GM18867 (cell line): ENCODE measurements around the gene B4GALNT1.
"Not testable (repeated sequence)": the region's sequence is repeated elsewhere in the genome, so short reads cannot be mapped to it uniquely, and the experiment has no call there.

ENCODE experiments used
- ATAC-seq: cut with Tn5 transposase; IDR thresholded peaks from one replicate; pipeline ENCODE4 v1.9.1; 2021; ENCODE audit warnings: mild to moderate bottlenecking, moderate library complexity; ENCODE audit not compliant: unreplicated experiment

The B4GALNT1 gene

DNA sequence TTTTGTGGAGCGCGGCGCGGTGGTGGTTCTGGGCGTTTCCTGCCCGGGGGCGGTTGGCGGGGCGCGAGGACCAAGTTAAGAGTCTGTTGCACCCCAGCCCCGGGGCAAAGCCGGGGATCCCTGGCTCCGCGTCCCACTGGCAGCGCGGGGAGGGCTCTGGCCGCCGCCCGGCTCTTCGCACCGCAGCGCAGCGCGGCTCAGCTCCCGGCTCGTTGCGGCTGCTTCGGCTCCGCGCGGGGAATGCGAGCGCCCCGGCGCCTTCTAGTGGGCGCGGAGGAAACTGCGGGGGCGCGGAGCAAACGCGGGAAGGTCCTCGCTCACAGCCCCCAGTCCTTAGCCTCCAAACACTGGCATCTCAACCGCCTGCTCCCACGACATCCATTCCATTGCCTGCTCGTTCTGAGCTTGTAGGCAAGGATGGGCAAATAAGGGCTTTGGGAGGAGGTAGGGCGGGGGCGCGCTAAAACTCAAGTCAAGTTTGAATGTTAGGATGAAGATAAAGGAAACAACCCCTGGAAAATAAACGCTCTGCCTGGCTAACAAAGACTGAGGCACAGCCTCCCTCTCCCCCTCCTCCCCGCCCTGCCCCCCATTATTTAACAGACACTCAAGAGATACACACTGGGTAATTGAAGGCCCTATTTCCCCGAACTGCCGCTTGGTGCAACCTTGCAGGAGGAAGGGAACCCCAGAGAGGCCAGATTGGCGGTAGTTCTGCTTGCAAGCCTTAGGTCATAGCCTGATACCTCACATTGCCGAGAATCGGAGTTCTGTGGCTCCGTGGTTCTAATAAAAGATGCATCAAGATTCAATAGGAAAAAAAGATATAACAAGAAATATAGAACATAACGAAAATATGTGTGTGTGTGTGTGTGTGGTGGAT, at the start of gene B4GALNT1:
Gene B4GALNT1 (minus strand): TSS at position 244 of the 883 bp plus-strand sequence. CDS start 1,069 bp downstream, outside the sequence.
- peak; percentile 89 for ATAC-seq

DNA sequence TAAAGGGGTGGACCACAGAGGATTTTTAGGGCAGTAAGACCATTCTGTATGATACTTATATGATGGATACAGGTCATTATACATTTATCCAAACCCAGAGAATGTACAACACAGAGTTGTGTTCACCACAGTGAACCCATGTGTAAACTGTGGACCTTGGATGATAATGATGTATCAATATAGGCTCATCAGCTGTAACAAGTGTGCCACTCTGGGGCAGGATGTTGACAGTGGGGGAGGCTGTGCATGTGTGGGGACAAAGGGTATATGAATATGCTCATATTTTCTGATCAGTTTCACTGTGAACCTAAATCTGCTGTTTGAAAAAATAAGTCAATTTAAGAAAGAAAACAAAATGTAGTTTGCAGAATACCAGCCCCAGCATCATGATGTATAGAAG, 46.7 kb upstream of the B4GALNT1 start:
- ATAC-seq, result no peak

DNA sequence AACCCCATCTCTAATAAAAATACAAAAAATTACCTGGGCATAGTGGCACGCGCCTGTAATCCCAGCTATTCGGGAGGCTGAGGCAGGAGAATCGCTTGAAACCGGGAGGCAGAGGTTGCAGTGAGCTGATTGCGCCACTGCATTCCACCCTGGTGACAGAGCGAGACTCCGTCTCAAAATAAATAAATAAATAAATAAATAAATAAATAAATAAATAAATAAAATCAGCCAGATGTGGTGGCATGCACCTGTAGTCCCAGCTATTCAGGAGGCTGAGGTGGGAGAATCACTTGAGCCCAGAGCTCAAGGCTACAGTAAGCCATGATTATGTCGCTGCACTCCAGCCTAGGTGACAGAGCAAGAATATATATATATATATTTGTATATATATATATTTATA, 44.9 kb upstream of the B4GALNT1 start:
- ATAC-seq, result not testable (repeated sequence)

DNA sequence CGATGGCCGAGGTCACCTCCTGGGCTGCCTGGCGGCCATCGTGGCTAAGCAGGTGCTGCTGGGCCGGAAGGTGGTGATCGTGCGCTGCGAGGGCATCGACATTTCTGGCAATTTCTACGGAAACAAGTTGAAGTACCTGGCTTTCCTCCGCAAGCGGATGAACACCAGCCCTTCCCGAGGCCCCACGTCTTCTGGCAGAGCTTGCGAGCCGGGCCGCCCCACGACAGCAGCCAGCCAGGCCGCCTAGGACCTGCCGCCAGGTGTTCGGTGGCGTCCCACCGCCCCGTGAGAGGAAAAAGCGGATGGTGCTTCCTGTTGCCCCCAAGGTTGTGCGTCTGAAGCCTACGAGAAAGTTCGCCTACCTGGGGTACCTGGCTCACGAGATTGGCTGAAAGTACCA, 41.7 kb upstream of the B4GALNT1 start:
- no peak for ATAC-seq

DNA sequence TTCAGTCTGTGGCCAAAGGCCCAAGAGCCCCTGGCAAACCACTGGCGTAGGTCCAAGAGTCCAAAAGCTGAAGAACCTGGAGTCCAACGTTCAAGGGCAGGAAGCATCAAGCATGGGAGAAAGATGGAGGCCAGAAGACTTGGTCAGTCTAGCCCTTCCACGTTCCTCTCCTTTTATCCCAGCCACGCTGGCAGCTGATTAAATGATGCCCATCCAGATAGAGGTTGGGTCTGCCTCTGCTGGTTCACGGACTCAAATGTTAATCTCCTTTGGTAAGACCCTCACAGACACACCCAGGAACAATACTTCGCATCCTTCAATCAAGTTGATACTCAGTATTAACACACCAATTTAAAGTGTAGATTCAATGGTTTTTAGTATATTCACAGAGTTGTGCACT, 39.8 kb upstream of the B4GALNT1 start:
- ATAC-seq, result no peak

DNA sequence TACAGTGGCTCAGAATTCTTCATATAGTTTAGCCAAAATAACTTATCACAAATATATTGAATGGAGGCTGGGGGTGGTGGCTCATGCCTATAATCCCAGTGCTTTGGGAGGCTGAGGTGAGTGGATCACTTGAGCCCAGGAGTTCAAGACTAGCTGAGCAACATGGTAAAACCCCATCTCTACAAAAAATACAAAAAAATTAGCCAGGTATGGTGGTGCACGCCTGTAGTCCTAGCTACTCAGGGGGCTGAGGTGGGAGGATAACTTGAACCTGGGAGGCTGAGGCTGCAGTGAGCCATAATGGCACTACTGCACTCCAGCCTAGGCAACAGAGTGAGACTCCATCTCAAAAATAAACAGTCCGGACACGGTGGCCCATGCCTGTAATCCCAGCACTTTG, 38.8 kb upstream of the B4GALNT1 start:
- not testable (repeated sequence) for ATAC-seq

DNA sequence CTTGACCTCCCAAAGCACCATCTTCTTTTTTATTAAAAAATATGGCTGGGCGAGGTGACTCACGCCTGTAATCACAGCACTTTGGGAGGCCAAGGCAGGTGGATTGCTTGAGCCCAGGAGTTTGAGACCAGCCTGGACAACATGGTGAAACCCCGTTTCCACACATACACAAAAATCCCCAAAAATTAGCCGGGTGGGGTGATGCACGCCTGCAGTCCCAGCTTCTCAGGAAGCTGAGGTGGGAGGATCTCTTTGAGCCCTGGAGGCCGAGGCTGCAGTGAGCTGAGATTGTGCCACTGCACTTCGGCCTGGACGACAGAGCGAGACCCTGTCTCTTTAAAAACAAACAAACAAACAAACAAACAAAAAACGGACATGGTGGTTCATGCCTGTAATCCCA, 36.7 kb upstream of the B4GALNT1 start:
- ATAC-seq, result not testable (repeated sequence)

DNA sequence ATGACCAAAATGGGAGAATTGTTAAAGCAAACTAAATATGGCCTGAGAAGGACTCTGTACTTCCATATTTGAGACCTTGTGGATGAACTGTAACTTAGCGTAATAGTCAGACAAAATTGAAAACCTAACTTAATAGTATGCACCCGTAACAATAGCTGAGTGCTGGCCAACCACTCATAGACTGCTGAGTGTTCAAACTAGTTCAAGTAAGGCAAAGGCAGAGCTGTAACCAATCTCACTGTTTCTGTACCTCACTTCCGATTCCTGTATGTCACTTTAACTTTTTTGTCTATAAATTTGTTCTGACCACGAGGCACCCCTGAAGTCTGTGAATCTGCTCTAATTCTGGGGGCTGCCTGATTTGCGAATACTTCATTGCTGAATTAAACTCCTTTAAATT, 33.9 kb upstream of the B4GALNT1 start:
- ATAC-seq, result no peak

DNA sequence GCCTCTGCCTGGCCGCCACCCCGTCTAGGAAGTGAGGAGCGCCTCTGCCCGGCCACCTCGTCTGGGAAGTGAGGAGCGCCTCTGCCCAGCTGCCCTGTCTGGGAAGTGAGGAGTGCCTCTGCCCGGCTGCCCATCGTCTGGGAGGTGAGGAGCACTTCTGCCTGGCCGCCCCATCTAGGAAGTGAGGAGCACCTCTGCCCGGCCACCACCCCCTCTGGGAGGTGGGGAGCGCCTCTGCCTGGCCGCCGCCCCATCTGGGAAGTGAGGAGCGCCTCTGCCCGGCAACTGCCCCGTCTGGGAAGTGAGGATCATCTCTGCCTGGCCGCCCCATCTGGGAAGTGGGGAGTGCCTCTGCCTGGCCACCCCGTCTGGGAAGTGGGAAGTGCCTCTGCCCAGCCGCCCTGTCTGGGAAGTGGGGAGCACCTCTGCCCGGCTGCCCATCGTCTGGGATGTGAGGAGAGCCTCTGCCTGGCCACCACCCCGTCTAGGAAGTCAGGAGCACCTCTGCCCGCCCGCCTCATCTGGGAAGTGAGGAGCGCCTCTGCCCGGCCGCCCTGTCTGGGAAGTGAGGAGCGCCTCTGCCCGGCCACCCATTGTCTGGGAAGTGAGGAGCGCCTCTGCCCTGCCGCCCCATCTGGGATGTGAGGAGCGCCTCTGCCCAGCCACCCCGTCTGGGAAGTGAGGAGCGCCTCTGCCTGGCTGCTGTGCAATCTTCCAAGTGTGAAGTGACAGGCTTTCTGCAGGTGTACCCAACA, 32.2 kb upstream of the B4GALNT1 start:
- ATAC-seq, result not testable (repeated sequence)

DNA sequence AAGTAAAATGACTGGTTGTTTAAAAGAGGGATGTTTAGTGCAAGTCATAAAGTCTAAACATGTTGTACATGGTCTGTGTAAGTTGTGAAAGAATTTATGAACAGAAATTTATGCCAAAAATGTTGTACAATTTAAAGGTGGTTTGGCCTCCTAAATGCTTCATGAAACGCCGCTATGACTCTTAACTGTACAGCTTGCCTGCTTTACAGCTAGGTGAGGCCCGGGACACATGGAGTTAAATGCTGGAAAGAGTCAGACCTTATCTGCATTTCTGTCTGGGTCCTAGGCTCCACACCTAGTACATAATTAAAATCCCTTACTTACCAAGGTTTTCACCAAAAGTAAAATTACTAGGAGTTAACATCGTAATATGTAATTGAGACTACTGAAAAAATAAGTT, 28.4 kb upstream of the B4GALNT1 start:
- no peak for ATAC-seq

DNA sequence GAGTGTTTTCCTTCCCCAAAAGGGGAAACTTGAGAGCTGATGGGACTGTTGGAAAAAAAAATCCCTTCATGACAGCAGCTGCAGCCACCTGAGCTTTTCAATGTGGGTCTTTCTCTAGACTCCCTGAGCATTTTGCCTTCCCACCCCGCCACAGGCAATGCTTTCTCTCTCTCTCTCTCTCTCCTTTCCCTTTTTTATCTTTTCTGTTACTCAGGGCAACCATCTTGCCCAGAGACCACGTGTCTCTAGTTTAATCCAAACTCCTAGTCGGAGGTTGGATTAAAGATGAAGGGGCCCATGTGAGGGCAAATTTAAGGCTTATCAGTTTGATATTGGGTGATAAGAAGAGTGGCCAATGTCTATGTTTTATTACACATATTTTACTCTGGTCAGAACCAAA, 25.9 kb upstream of the B4GALNT1 start:
- no peak for ATAC-seq

DNA sequence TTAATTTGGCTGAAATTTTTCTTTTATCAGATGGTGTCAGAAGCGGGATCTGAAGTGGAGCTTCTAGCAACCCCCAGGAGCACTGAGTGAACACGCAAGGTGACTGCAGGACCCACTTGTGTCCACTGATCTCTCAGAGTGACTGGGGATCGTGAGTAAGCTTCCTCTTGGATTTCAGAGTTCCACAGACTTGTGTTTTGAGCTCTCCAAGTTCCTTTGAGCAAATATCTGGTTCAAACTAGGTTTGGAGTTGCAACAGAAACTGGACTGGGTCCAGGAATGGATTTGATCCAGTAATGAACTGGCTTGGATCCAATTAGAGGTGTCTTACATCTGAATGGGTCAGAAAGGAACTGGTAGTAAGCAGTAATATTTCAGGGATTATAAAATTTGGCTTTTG, 24.7 kb upstream of the B4GALNT1 start:
- no peak for ATAC-seq

DNA sequence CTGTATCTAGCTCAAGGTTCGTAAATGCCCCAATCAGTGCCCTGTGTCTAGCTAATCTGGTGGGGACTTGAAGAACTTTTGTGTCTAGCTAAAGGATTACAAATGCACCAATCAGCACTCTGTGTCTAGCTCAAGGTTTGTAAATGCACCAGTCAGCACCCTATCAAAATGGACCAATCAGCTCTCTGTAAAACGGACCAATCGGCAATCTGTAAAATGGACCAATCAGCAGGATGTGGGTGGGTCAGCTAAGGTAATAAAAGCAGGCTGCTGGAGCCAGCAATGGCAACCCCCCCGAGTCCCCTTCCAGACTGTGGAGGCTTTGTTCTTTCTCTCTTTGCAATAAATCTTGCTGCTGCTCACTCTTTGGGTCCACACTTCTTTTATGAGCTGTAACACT, 23.4 kb upstream of the B4GALNT1 start:
- ATAC-seq, result not testable (repeated sequence)

DNA sequence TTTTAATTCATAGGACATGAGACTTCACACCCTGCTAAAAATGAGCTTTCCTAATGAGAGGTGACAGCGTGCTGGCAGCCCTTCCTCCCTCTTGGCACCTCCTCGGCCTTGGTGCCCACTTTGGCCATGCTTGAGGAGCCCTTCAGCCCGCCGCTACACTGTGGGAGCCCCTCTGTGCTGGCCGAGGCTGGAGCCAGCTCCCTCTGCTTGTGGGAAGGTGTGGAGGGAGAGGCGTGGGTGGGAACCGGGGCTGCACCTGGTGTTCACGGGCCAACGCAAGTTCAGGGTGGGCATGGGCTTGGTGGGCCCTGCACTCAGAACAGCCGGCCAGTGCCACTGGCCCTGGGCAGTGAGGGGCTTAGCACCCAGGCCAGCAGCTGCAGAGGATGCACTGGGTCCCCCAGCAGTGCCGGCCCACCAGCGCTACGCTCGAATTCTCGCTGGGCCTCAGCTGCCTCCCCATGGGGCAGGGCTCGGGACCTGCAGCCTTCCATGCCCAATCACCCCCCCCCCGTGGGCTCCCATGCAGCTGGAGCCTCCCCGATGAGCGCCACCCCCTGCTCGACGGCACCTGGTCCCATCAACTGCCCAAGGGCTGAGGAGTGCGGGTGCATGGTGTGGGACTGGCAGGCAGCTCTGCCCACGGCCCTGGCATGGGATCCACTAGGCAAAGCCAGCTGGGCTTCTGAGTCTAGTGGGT, 22.7 kb upstream of the B4GALNT1 start:
- ATAC-seq, result no peak

DNA sequence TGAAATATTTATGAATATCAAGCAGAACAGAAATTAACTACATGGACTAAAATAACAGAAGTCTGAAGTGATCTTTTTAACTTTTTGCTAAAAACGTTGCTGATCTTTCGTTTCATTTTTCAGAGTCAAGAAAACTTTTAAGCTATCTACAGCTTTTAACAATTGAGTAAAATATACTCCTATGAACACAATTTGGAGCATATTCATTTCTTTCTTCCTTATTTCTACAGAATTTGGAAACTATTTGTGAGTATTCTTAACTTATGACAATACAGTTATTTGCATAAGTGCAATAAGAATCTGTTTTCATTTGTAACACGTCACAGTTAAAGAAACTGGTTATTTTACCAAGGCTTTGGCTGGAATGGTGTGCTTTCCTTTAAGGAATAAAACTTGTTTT, 21.0 kb upstream of the B4GALNT1 start:
- ATAC-seq, result no peak

DNA sequence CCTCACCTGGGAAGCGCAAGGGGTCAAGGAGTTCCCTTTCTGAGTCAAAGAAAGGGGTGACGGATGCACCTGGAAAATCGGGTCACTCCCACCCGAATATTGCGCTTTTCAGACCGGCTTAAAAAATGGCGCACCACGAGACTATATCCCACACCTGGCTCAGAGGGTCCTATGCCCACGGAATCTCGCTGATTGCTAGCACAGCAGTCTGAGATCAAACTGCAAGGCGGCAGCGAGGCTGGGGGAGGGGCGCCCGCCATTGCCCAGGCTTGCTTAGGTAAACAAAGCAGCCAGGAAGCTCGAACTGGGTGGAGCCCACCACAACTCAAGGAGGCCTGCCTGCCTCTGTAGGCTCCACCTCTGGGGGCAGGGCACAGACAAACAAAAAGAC, 13.7 kb upstream of the B4GALNT1 start:
- not testable (repeated sequence) for ATAC-seq

DNA sequence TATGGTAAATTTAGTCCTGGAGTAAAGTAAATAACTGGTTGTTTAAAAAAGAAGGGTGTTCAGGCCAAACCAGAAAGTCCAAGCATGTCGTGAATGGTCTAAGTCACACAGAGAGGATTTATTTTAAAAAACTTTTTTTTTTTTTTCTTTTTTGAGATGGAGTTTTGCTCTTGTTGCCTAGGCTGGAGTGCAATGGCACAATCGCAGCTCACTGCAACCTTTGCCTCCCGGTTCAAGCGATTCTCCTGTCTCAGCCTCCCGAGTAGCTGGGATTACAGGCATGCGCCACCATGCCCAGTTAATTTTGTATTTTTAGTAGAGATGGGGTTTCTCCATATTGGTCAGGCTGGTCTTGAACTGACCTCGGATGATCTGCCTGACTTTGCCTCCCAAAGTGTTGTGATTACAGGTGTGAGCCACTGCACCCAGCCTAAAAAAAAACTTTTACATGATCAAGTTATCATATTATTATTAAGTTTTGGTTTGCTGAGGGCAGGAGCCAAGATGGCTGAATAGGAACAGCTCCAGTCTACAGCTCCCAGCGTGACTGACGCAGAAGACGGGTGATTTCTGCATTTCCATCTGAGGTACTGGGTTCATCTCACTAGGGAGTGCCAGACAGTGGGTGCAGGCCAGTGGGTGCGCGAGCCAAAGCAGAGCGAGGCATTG, 13.1 kb upstream of the B4GALNT1 start:
- not testable (repeated sequence) for ATAC-seq

DNA sequence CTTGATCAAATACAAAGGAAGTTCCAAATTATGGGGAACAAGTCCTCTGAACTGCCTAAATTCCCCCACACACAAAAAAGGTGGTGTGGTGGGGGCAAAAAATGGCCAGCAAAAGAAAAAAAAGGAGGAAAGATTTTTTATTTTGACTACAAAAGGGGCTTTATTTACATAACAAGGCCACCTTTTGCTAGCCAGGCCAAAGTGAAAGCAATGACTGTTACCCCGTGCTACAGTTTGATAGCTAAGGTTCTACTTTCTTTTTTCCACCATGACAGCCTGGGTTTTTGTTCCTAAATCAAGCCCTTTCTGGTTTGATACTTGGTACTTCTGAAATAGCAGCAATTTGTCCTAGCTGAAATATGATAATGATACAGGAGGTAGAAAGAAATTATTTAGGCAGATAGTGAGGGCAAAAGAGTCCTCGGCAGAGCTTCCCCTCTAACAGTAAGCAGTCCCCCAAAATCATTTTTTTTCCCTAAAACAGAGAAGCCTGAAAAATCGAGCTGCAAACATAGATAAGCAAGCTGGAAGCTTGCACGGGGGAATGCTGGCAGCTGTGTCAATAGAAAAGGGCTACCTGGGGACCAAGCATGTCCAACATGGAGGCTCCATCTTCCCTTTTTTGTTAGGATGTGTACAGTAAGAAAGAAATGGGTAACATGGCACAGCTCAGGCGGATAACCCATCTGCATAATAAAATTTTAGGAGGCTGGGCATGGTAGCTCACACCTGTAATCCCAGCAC, 8.9 kb upstream of the B4GALNT1 start:
- ATAC-seq, result no peak

DNA sequence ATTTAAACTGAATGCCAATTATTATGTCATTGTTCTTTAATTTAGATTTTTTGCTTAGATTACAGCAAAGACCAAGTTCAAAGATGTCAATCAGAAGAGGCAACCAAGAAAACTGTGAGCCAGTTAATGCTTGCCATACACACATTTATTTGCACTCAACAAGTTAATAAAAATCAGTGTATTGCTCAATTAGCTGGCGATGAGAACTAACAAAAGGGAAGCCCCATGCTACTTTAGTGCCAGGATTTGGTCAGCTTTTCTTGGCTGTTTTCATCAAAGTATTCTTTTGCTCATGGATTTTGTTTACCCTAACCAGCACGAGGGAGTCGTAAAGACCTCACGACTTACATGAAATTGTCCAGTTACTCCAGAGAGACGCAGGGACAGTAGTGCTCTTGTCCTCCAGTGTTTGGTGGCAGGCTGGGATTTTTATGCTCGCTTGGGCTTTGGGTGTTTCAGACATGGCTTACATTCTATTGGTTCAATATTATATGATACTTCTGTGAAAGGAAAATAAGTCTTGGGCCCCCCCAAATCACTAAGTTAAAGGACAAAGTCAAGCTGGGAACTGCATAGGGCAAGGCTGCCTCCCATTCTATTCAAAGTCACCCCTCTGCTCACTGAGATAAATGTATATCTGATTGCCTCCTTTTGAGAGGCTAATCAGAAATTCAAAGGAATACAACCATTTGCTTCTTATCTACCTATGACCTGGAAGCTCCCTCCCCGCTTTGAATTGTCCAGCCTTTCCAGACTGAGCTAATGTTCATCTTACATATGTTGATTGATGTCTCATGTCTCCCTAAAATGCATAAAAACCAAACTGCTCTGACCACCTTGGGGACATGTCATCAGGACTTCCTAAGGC, 7.4 kb upstream of the B4GALNT1 start:
- ATAC-seq, result no peak
